Heart left ventricle (tissue), 13 donors: ENCODE data around the gene TXNDC8.

ENCODE experiments used
- POLR2A ChIP-seq, 2 donors: fragments of 450-650 bp; IDR thresholded peaks; one replicate each; pipeline ENCODE4 v1.6.1; 2017; ENCODE audit warnings: antibody characterized with exemption in 2 of 2, mild to moderate bottlenecking in 2 of 2, moderate library complexity in 2 of 2
- TF ChIP-seq, protein P1 (sequence below), 12 donors: fragments of 200-600 bp; sonication (generic) in 4 of 12; IDR thresholded peaks; one replicate each; pipeline versions ENCODE4 v1.5.0 to v1.8.0; 2018 to 2022; ENCODE audit warnings: antibody characterized with exemption in 12 of 12, mild to moderate bottlenecking in 5 of 12
- donor health status: ischemic (EF 13 %, LVEDD 7.1; RV severe dilation, severe dysfunction).
- donor health status: DM: no; HTN: yes; CAD: no.
- donor health status: DM: no; HTN: no; CAD: no.
- donor health status: ischemic (EF 25% LVEDD 6.9; RV normal size, moderate dysfunction).
- donor health status: ischemic (EF 25% LVEDD 5.7; RV mildly dilated, moderate dysfunction).
- donor health status: ischemic (EF 35%, LVEDD 5.7; RV mildly dilated, moderate dysfunction).
- donor health status: nonischemic (EF 11% LVEDD 7.7; RV severe dilation, severe dysfunction).
- donor health status: DM: yes; HTN: yes; CAD: no.
- donor health status: PGD.
- donor health status: ischemic (EF 29% LVEDD 5.4; RV normal size, mild dysfunction).
- donor health status: nonischemic (EF 23%, LVEDD 6.1; RV moderate dilation, normal function).

DNA sequence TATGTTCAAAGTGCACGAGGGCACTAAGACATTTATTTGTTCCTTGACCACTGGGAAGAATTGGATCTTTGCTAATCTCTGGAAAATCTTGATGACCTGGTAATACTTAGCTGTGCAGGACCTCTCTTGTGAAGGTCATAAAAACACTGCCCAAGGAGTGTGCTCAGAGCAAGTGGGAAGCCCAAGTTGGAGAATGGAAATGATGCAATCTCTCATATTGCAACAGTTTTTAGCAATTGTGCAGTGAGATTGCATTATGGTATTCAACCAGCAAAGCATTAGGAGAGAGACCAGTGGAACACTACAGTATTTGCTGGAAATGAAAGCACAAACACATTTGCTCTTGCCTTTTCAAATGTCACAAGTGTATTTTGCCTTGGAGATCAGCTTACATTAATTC, 34.5 kb downstream of the TXNDC8 start:
- TF ChIP-seq, protein P1, sequence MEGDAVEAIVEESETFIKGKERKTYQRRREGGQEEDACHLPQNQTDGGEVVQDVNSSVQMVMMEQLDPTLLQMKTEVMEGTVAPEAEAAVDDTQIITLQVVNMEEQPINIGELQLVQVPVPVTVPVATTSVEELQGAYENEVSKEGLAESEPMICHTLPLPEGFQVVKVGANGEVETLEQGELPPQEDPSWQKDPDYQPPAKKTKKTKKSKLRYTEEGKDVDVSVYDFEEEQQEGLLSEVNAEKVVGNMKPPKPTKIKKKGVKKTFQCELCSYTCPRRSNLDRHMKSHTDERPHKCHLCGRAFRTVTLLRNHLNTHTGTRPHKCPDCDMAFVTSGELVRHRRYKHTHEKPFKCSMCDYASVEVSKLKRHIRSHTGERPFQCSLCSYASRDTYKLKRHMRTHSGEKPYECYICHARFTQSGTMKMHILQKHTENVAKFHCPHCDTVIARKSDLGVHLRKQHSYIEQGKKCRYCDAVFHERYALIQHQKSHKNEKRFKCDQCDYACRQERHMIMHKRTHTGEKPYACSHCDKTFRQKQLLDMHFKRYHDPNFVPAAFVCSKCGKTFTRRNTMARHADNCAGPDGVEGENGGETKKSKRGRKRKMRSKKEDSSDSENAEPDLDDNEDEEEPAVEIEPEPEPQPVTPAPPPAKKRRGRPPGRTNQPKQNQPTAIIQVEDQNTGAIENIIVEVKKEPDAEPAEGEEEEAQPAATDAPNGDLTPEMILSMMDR (IDR thresholded peaks at IDR 0.05) = no peak
- no peak for TF ChIP-seq POLR2A (IDR thresholded peaks at IDR 0.05)
